ENCODE results near the gene GUCA2B.

The GUCA2B gene

GRCh38 chr1:42164551-42165420, 11.6 kb downstream of the GUCA2B start, which contains the start of gene GUCA2A:
Gene GUCA2A, minus strand, starts transcription at chr1:42164745. Its CDS starts 33 bp downstream, at chr1:42164712.
- in situ Hi-C loops (cut with MboI; ENCODE audit: low pct_unique_long_range_greater_than_20kb, low sequenced_read_pairs) = no loop called here
- no peak for DNase-seq

GRCh38 chr1:42165511-42166210, 12.5 kb downstream of the GUCA2B start:
- in situ Hi-C loops (cut with MboI; ENCODE audit: low pct_unique_long_range_greater_than_20kb, low sequenced_read_pairs) = no loop called here

GRCh38 chr1:42167611-42168390, 14.6 kb downstream of the GUCA2B start:
- no peak for DNase-seq
- in situ Hi-C loops (cut with MboI; ENCODE audit: low pct_unique_long_range_greater_than_20kb, low sequenced_read_pairs) = no loop called here

More at GRCh38 chr1:42165511-42166210, 12.5 kb downstream of the GUCA2B start:
- no peak for DNase-seq

- peak; percentile 23 for DNase-seq
- in situ Hi-C loops (cut with MboI; ENCODE audit: low pct_unique_long_range_greater_than_20kb, low sequenced_read_pairs) = no loop called here
Measured at GRCh38 chr1:42168391-42168670, 15.1 kb downstream of the GUCA2B start.

GRCh38 chr1:42168763-42169162, 15.6 kb downstream of the GUCA2B start:
- in situ Hi-C loops (cut with MboI; ENCODE audit: low pct_unique_long_range_greater_than_20kb, low sequenced_read_pairs) = no loop called here
- no peak for DNase-seq

GRCh38 chr1:42170779-42171621, 17.8 kb downstream of the GUCA2B start:
- DNase-seq = no peak
- in situ Hi-C loops (cut with MboI; ENCODE audit: low pct_unique_long_range_greater_than_20kb, low sequenced_read_pairs) = no loop called here

- no peak for DNase-seq
- in situ Hi-C loops (cut with MboI; ENCODE audit: low pct_unique_long_range_greater_than_20kb, low sequenced_read_pairs) = no loop called here
Measured at GRCh38 chr1:42171679-42172266, 18.6 kb downstream of the GUCA2B start.

GRCh38 chr1:42172381-42173133, 19.3 kb downstream of the GUCA2B start:
- in situ Hi-C loops (cut with MboI; ENCODE audit: low pct_unique_long_range_greater_than_20kb, low sequenced_read_pairs) = no loop called here
- no peak for DNase-seq

- in situ Hi-C loops (cut with MboI; ENCODE audit: low pct_unique_long_range_greater_than_20kb, low sequenced_read_pairs) = no loop called here
- DNase-seq = peak; percentile 68
Measured at GRCh38 chr1:42173155-42173933, 20.1 kb downstream of the GUCA2B start.

- in situ Hi-C loops (cut with MboI; ENCODE audit: low pct_unique_long_range_greater_than_20kb, low sequenced_read_pairs) = no loop called here
- DNase-seq = no peak
Measured at GRCh38 chr1:42173961-42174735, 20.9 kb downstream of the GUCA2B start.

- no peak for DNase-seq
- in situ Hi-C loops (cut with MboI; ENCODE audit: low pct_unique_long_range_greater_than_20kb, low sequenced_read_pairs) = no loop called here
Measured at GRCh38 chr1:42175314-42176054, 22.3 kb downstream of the GUCA2B start.

GRCh38 chr1:42176902-42177519, 23.8 kb downstream of the GUCA2B start:
- DNase-seq = peak; percentile 48
- in situ Hi-C loops (cut with MboI; ENCODE audit: low pct_unique_long_range_greater_than_20kb, low sequenced_read_pairs) = no loop called here

- DNase-seq = no peak
- in situ Hi-C loops (cut with MboI; ENCODE audit: low pct_unique_long_range_greater_than_20kb, low sequenced_read_pairs) = no loop called here
Measured at GRCh38 chr1:42177541-42177981, 24.4 kb downstream of the GUCA2B start.

- in situ Hi-C loops (cut with MboI; ENCODE audit: low pct_unique_long_range_greater_than_20kb, low sequenced_read_pairs) = no loop called here
- DNase-seq = no peak
Measured at GRCh38 chr1:42178249-42178648, 25.0 kb downstream of the GUCA2B start.

- no peak for DNase-seq
- in situ Hi-C loops (cut with MboI; ENCODE audit: low pct_unique_long_range_greater_than_20kb, low sequenced_read_pairs) = no loop called here
Measured at GRCh38 chr1:42179275-42179674, 26.1 kb downstream of the GUCA2B start.
